MCF 10A (cell line): Measurements from ENCODE around the gene CSTF2T. TPM values are rescaled to one million over a fixed set of nuclear protein-coding genes. Genes with fewer than 3 reads are reported as not detected.

Experiments
- BruUV-seq: library from RNA; stranded (reverse); fragments of 400-500 nt; replicated peaks from 2 replicates; lab custom pipeline; 2021; lab: Mats Ljungman, UMichigan
- CTCF ChIA-PET: fragments of 300-600 bp; sonication (Branson Sonifier 250); formaldehyde crosslinking; extraction: SDS; loops from one replicate; lab custom pipeline; 2021; ENCODE audit warnings: antibody characterized with exemption, inconsistent platforms; lab: Yijun Ruan, JAX
- POLR2A ChIA-PET: fragments of 300-600, 350-650 bp; sonication (Branson Sonifier 250); formaldehyde crosslinking; extraction: SDS; loops from one replicate; lab custom pipeline; 2020; ENCODE audit warnings: antibody characterized with exemption, inconsistent platforms; lab: Yijun Ruan, JAX
- DNase-seq: peaks from one replicate; pipeline ENCODE4 v3.0.0-alpha.2; 2018; ENCODE audit not compliant: unreplicated experiment
- H3K27ac Mint-ChIP-seq: one replicate; pipeline ENCODE4 v1.8.0; 2022; ENCODE audit warnings: mild to moderate bottlenecking, low read depth, mixed read lengths; ENCODE audit not compliant: unreplicated experiment
- H3K27me3 Mint-ChIP-seq: one replicate; pipeline ENCODE4 v1.8.0; 2022; ENCODE audit warnings: mixed read lengths; ENCODE audit not compliant: insufficient read depth, unreplicated experiment
- H3K36me3 Mint-ChIP-seq: one replicate; pipeline ENCODE4 v1.8.0; 2022; ENCODE audit warnings: mild to moderate bottlenecking, moderate library complexity, mixed read lengths; ENCODE audit not compliant: insufficient read depth, unreplicated experiment
- H3K4me1 Mint-ChIP-seq: one replicate; pipeline ENCODE4 v1.8.0; 2022; ENCODE audit warnings: mixed read lengths; ENCODE audit not compliant: insufficient read depth, unreplicated experiment
- H3K4me3 Mint-ChIP-seq: one replicate; pipeline ENCODE4 v1.8.0; 2022; ENCODE audit warnings: mild to moderate bottlenecking, moderate library complexity, mixed read lengths; ENCODE audit not compliant: unreplicated experiment
- H3K9me3 Mint-ChIP-seq: one replicate; pipeline ENCODE4 v1.8.0; 2022; ENCODE audit warnings: mixed read lengths; ENCODE audit not compliant: unreplicated experiment
- intact Hi-C: fragments of 100-400 bp; cut with micrococcal nuclease; formaldehyde crosslinking; loops from 2 replicates; pipeline ENCODE4 v1.14.1; 2022
- total RNA-seq: library from RNA; stranded (reverse); gene quantifications from 2 replicates; pipeline ENCODE4 v1.2.3, GENCODE V29; 2022
- TF ChIP-seq, protein P1 (sequence below): fragments of 200-600 bp; IDR thresholded peaks from one replicate; pipeline ENCODE4 v1.8.0; 2022; ENCODE audit warnings: antibody characterized with exemption, mild to moderate bottlenecking; ENCODE audit not compliant: unreplicated experiment

The CSTF2T gene
- total RNA-seq, 1 experiment from 2014 or later = 15.7 TPM

DNA sequence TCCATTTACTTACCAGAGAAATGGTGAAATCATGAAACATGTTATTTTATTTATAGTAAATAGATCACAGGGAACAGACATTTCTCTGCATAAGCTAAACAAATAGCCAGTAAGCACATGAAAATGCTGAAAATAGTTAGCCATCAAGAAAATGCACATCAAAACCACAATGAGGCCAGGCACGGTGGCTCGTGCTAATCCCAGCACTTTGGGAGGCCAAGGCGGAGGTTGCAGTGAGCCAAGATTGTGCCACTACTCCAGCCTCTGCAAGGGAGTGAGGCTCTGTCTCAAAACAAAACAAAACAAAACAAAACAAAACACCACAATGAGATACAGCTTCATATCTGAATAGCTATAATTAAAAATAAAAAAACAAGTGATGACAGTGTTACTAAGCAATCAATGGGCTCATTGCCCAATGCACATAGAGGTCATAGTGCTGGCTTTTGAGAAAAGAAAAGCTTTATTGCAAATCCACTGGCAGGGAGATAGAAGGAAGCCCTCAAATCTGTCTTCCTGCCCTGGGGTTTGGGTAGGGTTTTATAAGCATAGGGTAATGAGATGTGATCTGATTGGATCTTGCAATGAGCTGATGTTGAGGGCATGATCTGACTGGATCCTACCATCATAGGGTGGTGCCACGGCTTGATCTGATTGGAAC lies 16.2 kb downstream of the CSTF2T start:
- POLR2A ChIA-PET = no interaction called here
- no TSS peak for BruUV-seq

DNA sequence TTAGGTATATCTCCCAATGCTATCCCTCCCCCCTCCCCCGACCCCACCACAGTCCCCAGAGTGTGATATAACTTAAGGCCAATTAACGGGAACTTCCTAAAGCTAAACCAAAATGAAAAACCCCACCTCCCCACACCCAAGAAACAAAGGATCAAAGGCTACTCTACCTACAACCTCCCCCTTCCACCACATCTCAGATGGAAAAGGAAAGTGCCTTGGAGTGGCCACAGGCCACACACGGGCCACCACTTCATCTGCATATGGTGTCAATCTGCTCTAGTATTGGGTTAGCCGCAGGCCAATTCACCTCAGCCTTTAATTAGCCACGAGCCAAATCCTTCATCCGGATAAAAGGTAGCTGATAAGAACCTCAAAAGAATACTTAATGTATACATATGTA lies 19.6 kb downstream of the CSTF2T start:
- TF ChIP-seq, protein P1, sequence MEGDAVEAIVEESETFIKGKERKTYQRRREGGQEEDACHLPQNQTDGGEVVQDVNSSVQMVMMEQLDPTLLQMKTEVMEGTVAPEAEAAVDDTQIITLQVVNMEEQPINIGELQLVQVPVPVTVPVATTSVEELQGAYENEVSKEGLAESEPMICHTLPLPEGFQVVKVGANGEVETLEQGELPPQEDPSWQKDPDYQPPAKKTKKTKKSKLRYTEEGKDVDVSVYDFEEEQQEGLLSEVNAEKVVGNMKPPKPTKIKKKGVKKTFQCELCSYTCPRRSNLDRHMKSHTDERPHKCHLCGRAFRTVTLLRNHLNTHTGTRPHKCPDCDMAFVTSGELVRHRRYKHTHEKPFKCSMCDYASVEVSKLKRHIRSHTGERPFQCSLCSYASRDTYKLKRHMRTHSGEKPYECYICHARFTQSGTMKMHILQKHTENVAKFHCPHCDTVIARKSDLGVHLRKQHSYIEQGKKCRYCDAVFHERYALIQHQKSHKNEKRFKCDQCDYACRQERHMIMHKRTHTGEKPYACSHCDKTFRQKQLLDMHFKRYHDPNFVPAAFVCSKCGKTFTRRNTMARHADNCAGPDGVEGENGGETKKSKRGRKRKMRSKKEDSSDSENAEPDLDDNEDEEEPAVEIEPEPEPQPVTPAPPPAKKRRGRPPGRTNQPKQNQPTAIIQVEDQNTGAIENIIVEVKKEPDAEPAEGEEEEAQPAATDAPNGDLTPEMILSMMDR = no peak
- intact Hi-C loops = no loop called here
- Mint-ChIP-seq H3K36me3 (no peaks in the 10 kb centered on the region), H3K9me3 (no peaks in the 10 kb centered on the region), H3K4me1 (no peaks in the 10 kb centered on the region), H3K27ac (no peak overlapping the region), H3K27me3 (peaks cover 39% of the 10 kb centered on the region), H3K4me3 (no peak overlapping the region)
- ChIA-PET POLR2A (no interaction called here), CTCF (no interaction called here)
- no TSS peak for BruUV-seq
- no peak for DNase-seq

More for the DNA sequence above, 16.2 kb downstream of the CSTF2T start:
- TF ChIP-seq, protein P1 = no peak
- intact Hi-C loops = no loop called here
- no peak for DNase-seq
- no peaks in the 10 kb centered on the region for H3K9me3 Mint-ChIP-seq
- H3K36me3 Mint-ChIP-seq = no peaks in the 10 kb centered on the region
- CTCF ChIA-PET = interaction anchor here (1.0 to 1.5 kb wide), 3 partner anchors 16 to 45 kb away, joined by 3 to 4 read pairs (median 3); partner anchors contain the start of gene CSTF2T
- no peak overlapping the region for H3K27ac Mint-ChIP-seq
- no peak overlapping the region for H3K4me3 Mint-ChIP-seq
- H3K27me3 Mint-ChIP-seq = peaks cover 26% of the 10 kb centered on the region
- peaks cover 7% of the 10 kb centered on the region for H3K4me1 Mint-ChIP-seq

DNA sequence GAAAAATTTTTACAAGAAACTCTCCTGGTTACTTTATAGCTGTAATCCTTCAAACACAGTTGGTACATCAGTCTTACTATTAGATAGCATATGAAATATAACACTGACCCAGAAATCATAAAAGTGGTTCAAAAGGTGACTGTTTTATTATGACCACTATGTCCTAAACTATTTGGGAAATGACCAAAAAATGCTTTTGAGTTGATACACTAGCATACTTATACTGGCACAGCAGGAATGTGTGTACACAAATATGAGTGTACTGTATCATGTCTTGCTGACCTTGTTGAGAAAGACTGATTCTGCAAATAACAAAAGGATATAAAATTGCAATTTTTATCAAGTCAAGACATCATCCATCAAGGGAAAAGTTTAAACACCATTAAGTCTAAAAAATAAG lies 24.3 kb downstream of the CSTF2T start:
- BruUV-seq = no TSS peak
- Mint-ChIP-seq H3K4me3 (no peak overlapping the region), H3K4me1 (no peaks in the 10 kb centered on the region), H3K9me3 (peaks cover 15% of the 10 kb centered on the region), H3K27me3 (peaks cover 42% of the 10 kb centered on the region), H3K27ac (no peak overlapping the region), H3K36me3 (no peaks in the 10 kb centered on the region)
- ChIA-PET CTCF (no interaction called here), POLR2A (no interaction called here)
- no peak for DNase-seq
- TF ChIP-seq, protein P1 = no peak
- intact Hi-C loops = no loop called here

DNA sequence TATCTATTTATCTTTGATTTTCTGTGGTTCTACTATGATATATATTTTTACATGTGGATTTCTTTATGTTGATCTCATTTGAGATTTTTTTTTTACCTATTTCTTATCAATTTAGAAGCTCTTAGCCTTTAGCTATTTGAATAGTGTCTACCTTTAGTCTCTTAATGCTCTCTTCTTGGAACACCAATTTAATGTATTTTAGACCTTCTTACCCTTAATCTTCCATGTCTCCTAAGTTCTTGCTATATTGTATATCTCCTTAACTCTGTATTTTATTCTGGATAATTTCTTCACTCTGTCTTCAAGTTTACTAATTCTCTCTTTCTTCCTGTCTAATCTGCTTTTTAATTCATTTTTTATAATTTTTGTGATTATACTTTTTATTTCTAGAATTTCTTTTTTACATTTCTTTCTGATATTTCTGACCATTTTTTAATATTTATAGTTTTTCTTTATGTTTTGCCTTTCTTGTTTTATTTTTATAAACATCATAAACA lies 27.3 kb downstream of the CSTF2T start:
- intact Hi-C loops = no loop called here
- TF ChIP-seq, protein P1 = no peak
- ChIA-PET CTCF (no interaction called here), POLR2A (no interaction called here)
- Mint-ChIP-seq H3K27me3 (peaks cover 13% of the 10 kb centered on the region), H3K27ac (no peak overlapping the region), H3K36me3 (no peaks in the 10 kb centered on the region), H3K4me1 (no peaks in the 10 kb centered on the region), H3K9me3 (peaks cover 15% of the 10 kb centered on the region), H3K4me3 (no peak overlapping the region)
- BruUV-seq = no TSS peak
- DNase-seq = no peak
